NCI-H1048 (cell line): Measurements from ENCODE around the gene TBC1D7.

Experiments used
- DNase-seq: peaks from one replicate; lab custom pipeline; 2025; lab: John Stamatoyannopoulos, UW

TBC1D7 gene

DNA sequence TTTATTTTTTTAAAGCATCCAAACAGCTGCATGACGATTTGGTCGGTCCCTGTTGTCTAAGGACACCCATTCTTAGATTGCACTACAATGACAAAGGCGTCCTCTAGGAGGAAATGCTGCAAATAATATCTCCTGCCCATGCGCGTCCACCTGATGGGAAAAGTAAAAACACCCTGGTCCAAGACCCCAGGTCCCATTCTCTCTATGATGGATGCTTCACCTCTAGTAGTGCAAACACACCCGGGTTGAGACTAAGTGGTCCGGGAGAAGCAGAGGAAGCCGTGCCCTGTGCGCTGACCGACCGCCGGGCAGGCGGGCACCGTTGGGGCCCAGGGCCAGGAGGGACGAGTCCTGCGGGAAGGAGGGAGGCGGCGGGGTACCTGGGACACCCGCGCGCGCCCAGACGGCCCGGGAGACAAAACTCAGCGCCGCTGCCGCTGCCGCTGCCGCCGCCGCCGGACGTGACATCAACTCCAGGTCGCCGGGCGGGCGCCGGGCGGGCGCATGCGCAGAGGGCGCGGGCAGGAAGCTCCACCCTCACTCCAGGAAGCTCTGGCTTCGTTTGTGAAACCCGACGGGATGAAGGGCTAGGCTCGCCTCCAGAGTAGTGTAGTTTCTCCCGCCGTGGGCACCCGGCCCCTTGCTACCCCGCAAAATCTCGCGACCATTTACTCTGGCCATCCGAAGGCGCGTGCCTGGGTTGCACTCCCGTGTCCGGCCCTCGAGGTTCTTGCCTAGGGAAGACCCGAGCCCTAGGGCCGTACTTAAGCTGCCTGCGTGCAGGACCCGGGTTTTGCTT, at the start of gene TBC1D7:
Gene TBC1D7, minus strand, starts transcription at position 462 of the 799 bp plus-strand sequence. CDS start 1,639 bp downstream, outside the sequence.
- peak; percentile 81 for DNase-seq

DNA sequence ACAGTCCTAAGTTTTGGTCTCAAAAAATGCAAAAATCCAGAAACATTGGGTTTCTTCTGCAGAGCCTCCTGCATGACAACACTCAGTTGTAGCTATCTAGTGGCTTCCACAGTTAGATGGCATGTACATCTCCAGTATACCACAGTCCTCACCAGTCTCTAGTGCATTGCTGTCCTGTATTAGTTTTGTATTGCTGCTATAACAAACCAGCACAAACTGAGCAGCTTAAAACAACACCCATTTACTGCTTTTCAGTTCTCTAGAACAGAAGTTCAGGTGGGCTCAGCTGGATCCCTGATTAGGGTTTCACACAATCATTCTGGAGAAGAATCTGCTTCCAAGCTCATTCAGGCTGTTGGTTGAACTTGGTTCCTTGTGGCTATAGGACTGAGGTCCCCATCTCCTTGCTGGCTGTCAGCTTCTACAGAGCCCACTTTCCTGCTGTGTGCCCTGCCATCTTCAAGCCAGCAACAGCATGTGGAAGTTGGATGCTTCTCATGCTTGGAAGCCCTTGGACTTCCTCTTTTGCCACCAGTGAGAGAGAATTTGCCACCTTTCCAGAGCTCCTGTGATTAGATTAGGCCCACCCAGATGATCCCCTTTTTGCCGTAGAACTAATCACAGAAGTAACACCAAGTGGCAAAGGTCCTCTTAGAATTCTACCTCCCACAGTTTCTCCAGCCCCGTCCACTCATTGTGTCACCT, 48.9 kb upstream of the TBC1D7 start:
- DNase-seq, result no peak

- no peak for DNase-seq
Measured at GRCh38 chr6:13375360-13375878, 47.1 kb upstream of the TBC1D7 start.

DNA sequence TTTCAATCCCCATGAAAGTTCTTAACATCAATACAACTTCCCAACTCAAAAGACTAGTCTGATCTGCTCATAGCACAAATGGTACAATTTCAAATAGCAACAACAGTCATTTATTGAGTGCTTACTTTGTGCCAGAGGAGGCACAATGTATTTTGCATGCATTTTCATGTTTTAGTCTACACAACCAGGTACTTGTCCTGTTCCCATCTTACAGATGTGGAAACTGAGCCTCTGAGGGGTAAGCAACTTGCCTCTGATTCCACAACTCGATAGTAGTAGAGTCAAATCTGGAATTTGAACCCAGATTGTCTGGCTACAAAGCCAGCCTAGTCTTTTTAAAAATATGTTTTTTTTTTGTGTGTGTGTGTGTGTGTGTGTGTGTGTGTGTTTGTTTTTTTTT, 45.6 kb upstream of the TBC1D7 start:
- DNase-seq, result no peak

GRCh38 chr6:13373488-13373886, 45.1 kb upstream of the TBC1D7 start:
- no peak for DNase-seq

GRCh38 chr6:13372688-13373487, 44.6 kb upstream of the TBC1D7 start:
- DNase-seq, result no peak

DNA sequence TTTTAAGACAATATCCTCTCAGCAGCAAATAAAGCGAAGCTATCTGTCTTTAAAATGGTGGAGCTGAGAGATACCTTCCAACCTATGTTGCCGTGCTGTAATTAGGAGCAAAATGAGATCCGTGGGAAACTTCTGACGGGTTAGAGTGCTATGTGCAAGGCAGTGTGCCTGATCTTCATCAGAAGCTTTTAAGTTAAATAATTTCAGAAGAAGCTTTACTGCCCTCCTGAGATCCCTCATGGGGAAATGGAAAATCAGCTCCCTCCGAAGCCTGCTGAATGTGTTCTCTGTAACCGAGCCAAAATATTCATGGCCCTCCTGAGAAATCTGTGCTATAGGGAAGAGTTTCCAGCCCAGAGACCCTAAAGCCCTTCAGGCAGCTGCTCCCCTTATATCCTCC, 43.7 kb upstream of the TBC1D7 start:
- no peak for DNase-seq

- DNase-seq, result no peak
Measured at GRCh38 chr6:13371421-13372072, 43.2 kb upstream of the TBC1D7 start.

DNA sequence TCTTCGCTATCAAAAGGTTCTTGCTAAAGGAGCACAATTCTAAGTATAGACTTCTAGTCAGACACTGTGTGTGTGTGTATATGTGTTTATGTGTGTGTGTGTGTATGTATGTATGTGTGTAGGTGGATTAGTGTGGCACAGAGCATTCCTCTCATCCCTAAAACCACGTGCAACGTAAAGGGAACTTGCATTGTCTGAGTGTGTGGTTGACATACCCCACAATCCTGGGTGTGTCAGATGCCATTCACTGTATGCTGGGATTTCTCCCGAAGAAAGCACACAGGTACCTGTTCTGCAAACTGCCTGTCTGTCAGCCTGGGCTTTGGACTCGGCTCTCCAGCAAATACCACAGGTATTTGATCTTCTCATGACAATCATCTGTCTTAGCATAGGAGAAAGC, 42.3 kb upstream of the TBC1D7 start:
- DNase-seq, result no peak

- DNase-seq, result no peak
Measured at GRCh38 chr6:13369591-13369990, 41.3 kb upstream of the TBC1D7 start.

GRCh38 chr6:13368731-13369115, 40.4 kb upstream of the TBC1D7 start:
- DNase-seq, result no peak

GRCh38 chr6:13368079-13368730, 39.9 kb upstream of the TBC1D7 start:
- DNase-seq, result no peak

- DNase-seq, result no peak
Measured at GRCh38 chr6:13367396-13367795, 39.1 kb upstream of the TBC1D7 start.

GRCh38 chr6:13365320-13365719, 37.0 kb upstream of the TBC1D7 start:
- no peak for DNase-seq

GRCh38 chr6:13364842-13365241, 36.5 kb upstream of the TBC1D7 start:
- DNase-seq, result no peak

DNA sequence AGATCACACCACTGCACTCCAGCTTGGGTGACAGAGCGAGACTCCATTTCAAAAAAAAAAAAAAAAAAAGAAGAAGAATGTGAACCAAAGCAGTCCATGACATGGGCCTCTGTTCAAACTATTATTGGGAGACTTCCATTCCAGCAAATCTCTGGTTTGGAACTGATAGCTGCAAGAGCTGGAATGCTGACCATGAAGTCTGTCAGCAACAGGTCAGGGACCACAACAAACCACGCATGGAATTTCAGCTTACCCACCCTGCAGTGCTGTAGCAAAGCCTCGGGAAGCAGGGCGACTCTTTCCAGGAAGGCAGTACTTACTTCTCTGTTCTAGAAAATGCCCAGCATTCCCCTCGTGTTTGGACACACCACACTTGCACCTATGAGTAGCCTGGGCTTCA, 34.1 kb upstream of the TBC1D7 start:
- DNase-seq, result no peak

DNA sequence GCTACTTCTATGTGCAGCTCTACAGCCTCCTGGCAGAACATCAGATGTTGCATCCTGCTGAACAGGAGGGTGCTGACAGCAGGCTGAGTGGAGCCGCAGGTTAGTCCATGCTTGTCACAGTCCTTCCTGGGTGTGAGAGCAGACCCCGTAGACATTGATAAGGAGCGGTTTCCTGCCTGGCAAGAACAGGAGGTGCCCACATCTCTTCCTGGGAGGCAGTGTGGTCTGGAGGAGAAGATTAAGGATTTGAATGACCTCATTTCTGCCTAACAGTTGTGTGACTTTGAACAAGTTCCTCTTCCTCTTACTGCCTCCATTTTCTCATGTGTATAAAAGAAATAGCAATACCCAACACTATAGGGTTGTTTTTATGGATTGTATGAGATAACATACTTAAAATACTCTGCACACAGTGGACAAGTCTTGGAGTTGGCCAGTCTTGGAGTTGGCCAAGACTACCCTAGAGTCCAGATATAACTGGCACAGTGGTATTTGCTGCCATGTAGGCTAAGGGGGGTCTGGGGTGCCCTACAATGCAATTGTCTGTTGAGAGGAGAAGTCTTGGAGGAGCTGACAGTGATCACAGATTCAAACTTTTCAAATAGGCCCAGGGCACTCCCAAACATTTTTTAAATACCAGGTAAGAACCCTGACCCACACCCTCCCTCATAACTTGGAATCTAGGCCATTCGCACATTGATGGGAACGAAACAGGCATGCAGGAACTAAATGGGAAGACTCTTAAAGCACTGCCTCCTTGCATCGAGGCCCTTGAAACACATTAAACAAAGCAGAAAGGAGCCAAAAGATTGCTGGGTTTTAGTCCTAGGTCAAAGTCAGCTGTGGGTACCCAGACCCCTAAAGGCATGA, 32.6 kb upstream of the TBC1D7 start:
- DNase-seq, result no peak

GRCh38 chr6:13359287-13359686, 30.9 kb upstream of the TBC1D7 start:
- DNase-seq, result no peak

DNA sequence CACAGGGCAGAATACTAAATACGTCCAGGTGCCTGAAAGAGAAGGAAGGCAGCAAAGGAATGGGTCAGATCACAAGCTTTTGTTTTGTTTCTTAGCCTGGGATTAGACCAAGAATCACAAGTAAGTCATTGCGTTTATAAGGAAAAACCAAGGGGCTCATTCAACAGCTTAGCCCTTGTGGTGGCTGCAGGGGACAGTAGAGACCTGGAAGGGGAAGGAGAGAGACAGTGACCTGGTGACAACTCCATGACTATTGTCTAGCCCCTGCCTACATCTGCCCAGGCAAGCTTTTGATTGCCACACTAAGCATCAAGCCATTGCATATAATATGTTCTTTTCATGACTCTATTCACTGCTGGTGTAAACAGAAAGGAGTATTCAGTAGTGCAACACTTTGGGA, 30.2 kb upstream of the TBC1D7 start:
- DNase-seq, result no peak

- no peak for DNase-seq
Measured at GRCh38 chr6:13357551-13358075, 29.3 kb upstream of the TBC1D7 start.
